T-helper 9 cell (primary cell): ENCODE data around the gene TRPM4.
"Not testable (repeated sequence)": the region's sequence is repeated elsewhere in the genome, so short reads cannot be mapped to it uniquely, and the experiment has no call there.

Experiments
- DNase-seq: peaks from one replicate; pipeline ENCODE4 v3.0.0-alpha.2; 2020

TRPM4 gene

DNA sequence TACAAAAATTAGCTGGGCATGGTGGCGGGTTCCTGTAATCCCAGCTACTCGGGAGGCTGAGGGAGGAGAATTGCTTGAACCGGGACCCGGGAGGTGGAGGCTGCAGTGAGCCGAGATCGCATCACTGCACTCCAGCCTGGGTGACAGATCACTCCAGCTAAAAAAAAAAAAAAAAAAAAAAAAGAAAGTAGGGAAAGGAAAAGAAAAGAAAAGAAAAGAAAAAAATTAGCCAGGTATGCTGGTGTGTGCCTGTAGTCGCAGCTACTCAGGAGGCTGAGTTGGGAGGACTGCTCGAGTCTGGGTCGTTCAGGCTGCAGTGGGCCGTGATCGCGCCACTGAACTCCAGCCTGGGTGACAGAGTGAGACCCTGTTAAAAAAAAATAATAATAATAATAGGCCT is 30.4 kb upstream of the TRPM4 start:
- DNase-seq: not testable (repeated sequence)

DNA sequence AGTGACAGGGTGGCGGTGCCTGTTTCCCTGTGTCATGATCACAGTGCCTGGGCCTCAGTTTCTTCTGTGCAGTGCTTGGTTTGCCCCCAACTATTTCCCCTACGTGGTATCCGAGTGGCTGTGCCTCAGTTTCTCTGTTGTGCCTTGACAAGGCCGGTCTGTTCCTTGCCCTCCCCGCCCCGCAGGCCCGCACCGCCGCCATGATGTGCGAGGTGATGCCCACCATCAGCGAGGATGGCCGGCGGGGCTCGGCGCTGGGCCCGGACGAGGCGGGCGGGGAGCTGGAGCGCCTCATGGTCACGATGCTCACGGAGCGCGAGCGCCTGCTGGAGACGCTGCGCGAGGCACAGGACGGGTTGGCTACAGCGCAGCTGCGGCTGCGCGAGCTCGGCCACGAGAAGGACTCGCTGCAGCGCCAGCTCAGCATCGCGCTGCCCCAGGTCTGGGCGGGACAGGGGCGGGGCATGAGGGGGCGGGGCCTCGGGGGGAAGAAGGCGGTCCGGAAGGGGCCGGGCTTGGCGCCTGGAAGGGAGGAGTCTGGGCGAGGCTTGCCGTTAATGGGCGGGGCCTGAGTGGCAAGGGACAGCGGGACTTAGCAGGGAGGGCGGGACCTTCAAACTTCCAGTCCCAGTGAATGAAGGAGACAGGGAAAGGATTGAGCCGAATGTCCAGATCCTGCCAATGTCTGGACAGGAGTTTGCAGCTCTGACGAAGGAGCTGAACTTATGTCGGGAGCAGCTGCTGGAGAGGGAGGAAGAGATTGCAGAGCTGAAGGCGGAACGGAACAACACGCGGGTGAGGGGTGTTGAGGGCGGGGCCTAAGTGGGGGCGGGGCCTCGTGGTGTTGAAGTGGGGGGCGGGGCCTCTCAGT is 29.7 kb upstream of the TRPM4 start:
- peak; percentile 94 for DNase-seq

DNA sequence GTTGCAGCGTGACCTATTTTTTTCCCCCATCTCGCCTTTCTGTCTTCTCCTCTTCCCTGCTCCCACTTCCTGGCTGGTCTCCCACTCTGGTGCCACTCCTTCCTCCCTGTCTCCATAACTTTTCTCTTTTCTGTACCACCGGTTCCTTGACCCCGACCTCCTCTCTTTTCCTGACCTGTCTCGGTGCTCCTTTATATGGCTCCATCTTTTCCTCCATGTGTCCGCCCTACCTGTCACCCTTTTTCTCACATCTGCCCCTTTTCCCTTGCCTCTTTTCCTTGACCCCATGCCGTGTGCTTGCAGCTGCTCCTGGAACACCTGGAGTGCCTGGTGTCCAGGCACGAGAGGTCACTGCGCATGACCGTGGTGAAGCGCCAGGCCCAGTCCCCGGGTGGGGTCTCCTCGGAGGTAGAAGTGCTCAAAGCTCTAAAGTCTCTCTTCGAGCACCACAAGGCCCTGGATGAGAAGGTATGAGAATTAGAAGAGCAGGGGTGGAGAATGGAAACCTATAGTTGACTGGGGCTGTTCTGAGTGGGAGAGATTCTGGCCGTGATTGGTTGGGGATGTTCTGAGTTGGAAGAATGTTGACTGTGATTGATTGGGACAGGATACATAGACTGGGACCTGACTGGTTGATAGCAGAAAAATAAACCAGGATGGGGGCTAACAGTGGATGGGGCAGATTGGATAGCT is 28.9 kb upstream of the TRPM4 start:
- DNase-seq: no peak

DNA sequence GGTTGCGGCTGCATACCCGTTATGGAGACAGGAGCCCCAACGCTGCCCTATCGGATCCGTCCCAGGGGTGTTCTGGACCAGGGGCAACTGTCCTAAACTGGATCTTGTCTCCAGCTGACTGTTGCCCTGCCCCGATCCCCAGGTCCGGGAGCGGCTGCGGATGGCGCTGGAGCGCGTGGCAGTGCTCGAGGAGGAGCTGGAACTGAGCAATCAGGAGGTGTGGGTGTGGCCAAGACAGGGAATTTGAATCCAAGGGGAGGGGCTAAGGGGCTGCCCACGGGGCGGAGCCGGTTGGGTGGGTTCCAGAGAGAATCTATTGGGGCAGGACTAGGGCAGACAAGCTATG is 28.4 kb upstream of the TRPM4 start:
- no peak for DNase-seq

DNA sequence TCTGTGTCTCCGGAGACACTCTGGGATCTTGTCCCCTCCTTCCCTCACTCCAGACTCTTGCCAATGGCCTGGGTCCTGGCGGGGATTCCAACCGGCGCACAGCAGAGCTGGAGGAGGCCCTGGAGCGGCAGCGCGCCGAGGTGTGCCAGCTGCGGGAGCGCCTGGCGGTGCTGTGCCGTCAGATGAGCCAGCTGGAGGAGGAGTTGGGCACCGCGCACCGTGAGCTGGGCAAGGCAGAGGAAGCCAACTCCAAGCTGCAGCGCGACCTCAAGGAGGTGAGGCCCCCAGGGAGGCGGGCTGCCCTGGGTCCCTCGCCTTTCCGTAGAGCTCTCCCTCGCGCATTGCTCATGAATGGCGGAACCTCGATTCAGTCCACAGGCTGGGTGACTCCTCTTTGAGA is 27.3 kb upstream of the TRPM4 start:
- no peak for DNase-seq

DNA sequence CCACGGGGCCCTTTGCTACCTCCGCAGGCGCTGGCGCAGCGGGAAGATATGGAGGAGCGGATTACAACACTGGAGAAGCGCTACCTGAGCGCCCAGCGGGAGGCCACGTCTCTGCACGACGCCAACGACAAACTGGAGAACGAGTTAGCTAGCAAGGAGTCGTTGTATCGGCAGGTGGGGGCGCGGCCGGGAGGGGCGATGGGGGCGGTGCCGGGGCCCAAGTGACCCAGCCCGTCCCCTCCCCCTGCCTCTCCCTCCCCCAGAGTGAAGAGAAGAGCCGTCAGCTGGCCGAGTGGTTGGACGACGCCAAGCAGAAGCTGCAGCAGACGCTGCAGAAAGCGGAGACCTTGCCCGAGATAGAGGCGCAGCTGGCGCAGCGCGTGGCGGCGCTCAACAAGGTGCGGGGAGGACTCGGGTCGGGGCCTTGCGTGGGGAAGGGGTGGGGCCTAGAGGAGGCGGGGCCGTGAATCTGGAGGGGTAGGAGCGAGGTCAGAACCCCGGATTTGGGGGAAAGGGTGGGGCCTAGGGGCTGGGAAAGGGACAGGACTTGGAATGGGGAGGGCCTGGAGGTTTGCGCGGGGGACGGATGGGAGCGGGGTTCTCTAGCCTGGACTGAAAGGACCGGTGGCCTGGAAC is 24.5 kb upstream of the TRPM4 start:
- no peak for DNase-seq

DNA sequence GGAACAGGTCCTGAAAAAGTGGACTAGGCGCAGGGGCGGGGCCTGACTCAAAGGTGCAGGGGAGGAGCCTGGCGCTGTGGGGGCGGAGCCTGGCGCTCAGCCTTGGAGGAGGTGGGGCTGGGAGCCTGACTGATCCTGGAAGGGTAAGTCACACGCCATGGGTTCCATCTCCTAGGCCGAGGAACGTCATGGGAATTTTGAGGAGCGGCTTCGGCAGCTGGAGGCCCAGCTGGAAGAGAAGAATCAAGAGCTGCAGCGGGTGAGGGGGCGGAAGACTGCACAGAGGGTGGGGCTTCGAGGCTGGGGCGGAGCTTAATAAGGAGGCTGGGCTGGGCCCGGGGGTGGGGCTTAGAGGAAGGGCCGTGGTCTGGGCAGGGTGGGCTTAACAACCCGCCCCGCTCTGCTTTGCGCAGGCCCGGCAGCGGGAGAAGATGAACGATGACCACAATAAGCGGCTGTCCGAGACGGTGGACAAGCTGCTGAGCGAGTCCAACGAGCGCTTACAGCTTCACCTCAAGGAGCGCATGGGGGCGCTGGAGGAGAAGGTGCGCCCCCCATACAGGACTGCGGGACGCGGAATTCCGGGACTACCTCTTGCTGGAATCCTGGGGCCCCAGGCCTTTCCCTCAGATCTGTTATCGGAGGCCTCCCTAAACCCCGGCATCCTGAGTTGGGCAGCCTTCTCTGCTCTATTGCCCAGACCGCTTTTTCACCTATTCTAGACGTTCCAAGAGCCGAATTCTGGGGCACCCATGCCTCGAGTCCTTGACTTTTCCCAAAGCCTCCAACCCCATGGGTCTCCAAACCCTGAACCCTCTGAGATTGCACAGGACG is 23.8 kb upstream of the TRPM4 start:
- no peak for DNase-seq

DNA sequence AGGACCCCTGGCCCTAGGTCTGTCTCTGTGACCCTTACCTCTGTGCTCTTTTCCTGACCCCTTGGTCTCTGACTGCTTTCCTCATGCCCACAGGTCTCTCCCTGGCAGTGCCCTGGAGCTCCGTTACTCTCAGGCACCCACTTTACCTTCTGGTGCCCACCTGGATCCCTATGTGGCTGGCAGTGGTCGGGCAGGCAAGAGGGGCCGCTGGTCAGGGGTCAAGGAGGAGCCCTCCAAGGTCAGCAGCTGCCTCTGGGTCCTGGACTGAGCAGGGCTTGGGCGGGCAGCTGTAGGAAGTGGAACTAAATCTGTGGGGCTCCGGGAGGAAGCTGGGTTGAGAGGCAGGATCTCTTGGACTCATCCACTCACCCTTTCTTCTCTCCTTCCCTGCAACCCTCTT is 21.9 kb upstream of the TRPM4 start:
- DNase-seq: no peak

DNA sequence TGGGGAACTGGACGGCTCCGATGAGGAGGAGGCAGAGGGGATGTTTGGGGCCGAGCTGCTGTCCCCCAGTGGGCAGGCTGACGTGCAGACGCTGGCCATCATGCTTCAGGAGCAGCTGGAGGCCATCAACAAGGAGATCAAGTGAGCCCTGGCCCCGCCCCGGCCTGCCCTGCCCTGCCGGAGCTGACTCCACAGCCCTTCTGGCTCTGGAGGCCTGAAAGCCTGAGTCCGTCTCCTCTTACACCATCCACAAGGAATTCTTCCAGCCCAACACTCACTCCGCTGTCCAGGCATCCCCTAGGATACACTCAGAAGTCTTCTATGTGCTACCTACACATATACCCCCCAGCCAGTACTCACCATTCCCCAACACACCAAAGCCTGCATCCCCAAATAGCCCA is 20.8 kb upstream of the TRPM4 start:
- no peak for DNase-seq

DNA sequence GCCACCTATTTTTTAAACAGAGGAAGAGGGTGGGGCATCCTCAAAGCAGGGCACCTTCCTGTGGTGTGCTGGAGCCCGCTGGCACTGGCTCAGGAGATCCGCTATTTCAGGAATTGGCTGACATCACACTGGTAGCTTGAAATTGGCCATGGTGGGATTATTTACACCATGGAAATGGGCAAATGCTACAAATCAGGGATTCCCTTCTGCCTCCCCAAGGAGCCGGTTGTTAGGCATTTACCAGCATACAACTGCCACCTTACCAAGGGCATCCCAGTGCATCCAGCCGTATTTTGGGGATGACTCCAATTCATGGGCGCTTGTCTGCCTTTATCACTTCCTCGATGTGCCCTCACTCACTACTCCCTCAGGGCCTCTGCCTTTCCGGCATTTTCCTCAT is 16.6 kb upstream of the TRPM4 start:
- no peak for DNase-seq

DNA sequence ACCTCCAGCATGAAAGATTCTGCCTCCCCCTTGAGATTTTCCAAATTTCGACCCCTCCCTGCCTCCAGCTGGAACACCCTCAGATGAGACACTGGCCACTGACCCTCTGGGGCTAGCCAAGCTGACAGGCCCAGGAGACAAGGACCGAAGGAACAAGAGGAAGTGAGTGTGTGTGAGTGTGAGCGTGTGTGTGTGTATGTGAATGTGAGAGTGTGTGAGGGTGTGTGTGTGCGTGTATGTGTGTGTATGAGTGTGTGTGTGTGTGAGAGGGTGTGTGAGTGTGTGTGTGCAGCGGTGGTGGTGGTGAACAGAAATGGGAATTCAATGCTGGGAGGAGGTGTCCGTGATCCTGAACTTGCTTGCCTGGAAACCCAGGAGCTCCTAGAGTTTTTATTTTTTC is 16.2 kb upstream of the TRPM4 start:
- DNase-seq: no peak

DNA sequence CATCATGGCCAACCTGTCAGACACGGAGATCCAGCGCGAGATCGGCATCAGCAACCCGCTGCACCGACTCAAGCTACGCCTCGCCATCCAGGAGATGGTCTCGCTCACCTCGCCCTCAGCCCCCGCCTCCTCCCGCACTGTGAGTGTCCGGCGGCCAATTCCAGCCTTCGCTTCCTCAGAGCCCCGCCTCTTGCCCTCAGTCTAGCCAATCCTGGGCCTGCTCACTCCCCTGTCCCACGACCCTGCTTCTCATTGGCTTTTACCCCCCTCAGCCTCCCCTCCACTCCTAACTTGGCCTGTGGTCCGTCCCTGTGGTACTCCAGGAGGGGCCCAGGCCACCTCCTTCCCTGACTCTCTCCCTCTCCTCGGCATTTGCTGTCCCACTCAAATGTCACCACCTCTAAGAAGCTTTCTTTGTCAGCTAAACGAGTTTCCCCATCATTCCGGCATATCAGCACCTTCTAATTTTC is 14.7 kb upstream of the TRPM4 start:
- DNase-seq: no peak

DNA sequence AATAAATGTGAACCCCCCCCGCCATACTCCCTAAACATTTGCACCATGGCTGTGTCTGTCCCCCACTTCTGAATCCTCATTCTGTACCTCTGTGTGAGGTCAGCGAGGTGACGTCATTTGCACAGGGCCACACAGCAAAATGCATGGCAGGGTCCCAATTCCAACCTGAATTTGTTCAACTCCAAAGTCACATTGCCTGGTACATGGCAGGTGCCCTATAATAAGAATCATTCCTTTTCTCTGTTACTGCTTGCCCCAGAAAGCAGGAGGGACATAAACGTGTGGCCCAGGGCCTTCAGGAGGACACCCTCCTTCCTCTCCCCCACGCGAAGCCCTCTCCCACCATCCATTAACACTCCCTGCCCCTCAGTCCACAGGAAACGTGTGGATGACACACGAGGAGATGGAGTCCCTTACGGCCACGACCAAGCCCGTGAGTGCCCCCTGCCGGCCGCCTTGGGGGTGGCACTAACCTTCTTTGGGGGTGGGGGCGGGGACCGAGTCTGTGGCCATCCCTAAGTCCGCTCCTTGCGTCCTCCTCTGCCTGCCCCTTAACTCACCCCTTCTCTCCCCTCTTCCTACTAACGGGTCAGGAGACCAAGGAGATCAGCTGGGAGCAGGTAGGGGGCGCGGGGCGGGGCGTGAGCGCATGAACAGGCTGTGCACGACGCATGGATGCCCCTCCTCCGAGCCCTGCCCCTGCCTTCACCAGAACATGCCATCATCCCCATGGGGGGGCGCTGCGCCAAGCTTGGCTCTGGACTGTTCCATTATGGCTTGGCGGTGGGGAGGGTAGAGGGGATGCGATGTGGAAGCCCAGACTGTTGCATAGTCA is 11.8 kb upstream of the TRPM4 start:
- DNase-seq: peak; percentile 84

DNA sequence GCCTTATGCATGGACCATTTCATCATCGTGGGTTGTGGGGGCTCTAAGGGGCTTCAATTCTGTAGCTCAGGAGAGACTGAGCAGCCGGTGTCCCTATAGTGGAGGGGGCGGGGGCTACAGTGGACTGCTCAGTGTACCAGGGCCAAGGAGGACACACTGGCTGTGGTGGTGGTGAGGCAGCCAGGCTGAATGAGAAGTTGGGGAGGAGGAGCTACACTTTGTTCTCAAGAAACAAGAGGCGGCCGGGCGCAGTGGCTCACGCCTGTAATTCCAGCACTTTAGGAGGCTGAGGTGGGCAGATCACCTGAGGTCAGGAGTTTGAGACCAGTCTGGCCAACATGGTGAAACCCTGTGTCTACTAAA is 11.2 kb upstream of the TRPM4 start:
- DNase-seq: not testable (repeated sequence)

DNA sequence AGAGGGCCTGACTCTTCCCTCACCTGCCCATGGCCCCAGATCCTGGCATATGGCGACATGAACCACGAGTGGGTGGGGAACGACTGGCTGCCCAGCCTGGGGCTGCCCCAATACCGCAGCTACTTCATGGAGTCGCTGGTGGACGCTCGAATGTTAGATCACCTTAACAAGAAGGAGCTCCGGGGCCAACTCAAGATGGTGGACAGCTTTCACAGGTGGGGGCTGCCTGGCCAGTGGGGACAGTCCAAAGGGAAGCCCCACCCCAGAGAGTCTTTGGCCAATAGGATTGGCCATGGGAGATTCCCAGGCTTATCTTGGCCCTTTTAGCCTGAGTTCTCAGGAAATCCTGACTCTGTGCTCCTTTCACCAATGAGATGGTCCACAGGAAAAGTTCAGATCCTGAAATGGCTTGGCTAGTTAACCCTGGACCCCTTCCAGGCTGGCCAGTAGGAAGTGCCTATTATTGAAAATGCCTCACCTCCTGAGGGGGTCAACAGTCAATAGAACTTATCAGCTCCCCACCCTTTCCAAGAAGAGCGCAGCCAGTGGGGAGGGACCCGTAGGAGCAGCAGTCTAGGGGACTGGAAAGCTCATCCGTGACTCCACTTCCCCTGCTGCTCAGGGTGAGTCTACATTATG is 9.4 kb upstream of the TRPM4 start:
- DNase-seq: no peak

DNA sequence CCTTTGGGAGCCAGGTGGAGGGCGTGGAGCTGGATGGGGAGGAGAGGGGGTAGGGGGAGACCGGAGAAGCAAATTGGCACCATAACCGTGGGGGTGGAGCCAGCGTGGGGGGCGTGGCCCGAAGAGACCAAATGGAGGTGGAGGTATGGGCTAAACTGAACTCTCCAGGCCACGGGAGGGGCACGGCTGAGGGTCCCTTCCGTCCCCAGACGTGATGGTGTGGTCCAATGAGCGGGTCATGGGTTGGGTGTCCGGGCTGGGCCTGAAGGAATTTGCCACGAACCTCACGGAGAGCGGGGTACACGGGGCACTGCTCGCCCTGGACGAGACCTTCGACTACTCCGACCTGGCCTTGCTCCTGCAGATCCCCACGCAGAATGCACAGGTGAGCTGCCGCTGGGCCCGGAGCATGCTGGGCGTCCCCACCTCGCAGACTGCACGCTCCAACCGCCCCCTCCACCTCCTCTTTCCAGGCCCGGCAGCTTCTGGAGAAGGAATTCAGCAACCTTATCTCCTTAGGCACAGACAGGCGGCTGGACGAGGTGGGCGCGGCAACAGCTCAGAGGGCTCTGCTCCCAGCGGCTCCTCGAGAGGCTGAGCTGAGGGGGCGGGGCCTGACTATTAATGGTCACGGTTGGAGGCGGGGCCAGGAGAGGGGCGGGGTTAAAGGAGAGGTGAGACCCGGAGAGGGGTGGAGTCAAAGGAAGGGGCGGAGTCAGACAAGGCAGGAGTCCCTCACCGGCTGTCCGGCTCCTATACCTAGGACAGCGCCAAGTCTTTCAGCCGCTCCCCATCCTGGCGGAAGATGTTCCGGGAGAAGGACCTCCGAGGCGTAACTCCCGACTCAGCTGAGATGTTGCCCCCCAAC is 8.6 kb upstream of the TRPM4 start:
- peak; percentile 73 for DNase-seq

DNA sequence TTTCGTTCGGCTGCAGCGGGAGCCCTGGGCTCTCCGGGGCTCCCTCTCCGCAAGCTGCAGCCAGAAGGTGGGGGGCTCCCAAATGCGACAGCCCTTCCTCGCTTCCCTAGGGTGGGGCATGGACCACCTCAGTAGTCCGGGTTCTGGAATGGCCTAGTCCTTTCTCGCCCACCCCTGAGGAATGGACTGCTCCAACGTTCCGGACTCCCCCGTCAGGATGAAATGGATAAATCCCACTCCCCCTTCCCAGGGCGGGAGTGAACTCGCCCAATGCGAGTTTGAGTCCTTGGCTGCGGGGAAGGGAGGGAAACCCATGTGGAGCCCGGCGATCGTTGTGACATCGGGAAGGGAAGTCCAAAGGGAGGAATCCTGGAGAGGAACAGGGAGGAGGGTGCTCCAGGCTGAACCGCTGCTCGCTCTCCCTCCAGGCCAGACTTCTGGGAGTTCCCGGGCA is 7.9 kb upstream of the TRPM4 start:
- DNase-seq: no peak

DNA sequence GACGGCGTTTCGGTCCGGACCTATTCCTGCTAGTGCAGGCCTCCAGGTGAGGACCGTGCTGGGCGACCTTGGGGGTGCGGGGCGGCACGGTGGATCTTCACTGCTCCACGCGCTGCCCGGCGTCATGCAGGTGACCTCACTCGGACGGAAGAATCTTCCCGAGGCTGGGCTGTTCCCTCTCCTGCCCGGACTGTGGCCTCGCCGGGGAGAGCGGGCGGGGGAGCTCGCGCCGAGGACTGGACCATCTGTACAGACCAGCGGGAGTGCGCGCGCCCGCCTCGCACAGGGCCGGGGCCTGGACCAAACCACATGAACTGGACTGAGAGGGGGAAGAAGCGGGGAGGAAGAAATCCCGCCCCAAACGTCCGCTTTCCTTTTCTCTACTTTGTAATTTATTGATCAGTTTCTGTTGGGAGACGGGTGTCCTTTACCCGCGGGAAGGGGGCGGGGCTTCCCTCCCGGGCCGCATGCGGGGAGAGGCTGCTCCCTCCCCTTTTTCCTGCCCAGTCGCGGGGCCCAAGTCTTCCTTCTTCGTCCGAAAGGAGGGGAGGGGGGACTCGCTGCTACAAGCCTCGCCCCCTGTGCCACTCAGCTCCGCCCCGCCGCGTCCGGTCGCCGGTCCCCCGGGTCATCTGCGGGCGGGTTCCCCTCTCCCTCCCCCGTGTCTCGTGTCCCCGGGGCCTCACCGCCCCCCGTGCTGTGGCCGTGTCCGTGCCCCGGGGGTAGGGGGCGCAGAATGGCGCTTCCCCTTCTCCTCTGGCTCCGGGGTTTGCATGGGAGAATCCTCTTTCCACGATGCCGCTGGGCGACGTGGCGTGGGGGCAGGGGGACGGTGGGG is 7.3 kb upstream of the TRPM4 start:
- peak; percentile 30 for DNase-seq

DNA sequence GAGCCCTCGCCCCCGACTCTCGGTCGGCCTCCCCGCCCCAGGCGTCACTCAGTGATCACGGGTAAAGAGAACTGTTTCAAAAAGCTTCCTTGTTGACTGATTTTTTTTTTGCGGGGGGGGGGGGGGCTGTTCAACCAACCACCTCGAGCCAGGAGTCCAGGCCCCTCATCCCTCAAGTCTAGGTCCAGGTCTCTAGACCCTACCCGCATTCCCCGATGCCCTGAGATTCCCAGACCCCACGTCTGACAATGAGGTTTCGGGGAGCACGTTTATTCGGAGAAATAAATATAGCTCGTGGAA is 6.7 kb upstream of the TRPM4 start:
- DNase-seq: no peak
